ENCODE data around the gene TBX15. TPM values are rescaled to one million over a fixed set of nuclear protein-coding genes. Genes with fewer than 3 reads are reported as not detected.

The TBX15 gene
- total RNA-seq, 1 experiment from 2014 or later: 7.0 TPM

GRCh38 chr1:118863688-118864087, 124.5 kb downstream of the TBX15 start:
- no peak for DNase-seq (ENCODE audit: low spot score)
- in situ Hi-C loops (cut with HindIII; ENCODE audit: low sequenced_read_pairs): no loop called here

DNA sequence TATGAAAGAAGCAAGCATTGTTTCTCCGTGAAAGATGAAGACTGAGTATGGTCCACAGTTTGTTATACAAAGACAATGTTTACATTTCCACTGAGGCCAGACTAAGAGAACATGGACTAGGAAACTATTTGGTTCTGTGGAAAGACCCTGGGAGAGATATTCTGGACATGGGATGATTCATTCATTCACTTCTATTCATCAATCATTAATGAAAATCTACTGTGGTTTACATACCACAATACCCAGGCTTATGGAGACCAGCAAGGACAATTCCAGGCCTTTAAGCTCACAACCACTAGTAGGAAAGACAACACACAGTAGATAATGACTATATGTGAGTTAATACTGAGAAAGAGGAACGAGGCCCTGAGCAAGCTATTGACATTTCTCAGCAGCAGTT, 125.4 kb downstream of the TBX15 start:
- in situ Hi-C loops (cut with HindIII; ENCODE audit: low sequenced_read_pairs): no loop called here
- no peak for DNase-seq (ENCODE audit: low spot score)

- in situ Hi-C loops (cut with HindIII; ENCODE audit: low sequenced_read_pairs): no loop called here
- DNase-seq (ENCODE audit: low spot score): no peak
Measured at GRCh38 chr1:118861216-118861615, 126.9 kb downstream of the TBX15 start.

DNA sequence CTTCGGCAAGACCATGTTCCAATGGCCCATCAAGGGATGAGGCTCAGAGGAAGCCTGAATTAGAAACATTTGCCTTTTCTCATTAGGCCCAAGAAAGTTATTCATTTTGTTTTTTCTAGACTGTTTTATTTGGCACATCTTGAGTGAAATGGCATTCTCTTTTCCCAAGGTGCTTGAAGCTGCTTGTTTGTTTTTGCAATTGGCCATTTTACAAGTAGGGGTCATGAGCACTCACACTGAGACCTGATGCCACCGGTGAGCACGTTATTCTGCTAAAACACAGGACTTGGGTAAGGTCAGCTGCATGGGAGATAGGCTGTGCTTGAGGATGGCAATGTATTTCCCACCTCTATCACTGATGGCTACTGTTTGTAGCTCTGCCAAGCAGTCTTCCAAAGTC, 128.1 kb downstream of the TBX15 start:
- DNase-seq (ENCODE audit: low spot score): no peak
- in situ Hi-C loops (cut with HindIII; ENCODE audit: low sequenced_read_pairs): no loop called here

GRCh38 chr1:118846443-118846842, 141.7 kb downstream of the TBX15 start:
- in situ Hi-C loops (cut with HindIII; ENCODE audit: low sequenced_read_pairs): no loop called here
- no peak for DNase-seq (ENCODE audit: low spot score)

DNA sequence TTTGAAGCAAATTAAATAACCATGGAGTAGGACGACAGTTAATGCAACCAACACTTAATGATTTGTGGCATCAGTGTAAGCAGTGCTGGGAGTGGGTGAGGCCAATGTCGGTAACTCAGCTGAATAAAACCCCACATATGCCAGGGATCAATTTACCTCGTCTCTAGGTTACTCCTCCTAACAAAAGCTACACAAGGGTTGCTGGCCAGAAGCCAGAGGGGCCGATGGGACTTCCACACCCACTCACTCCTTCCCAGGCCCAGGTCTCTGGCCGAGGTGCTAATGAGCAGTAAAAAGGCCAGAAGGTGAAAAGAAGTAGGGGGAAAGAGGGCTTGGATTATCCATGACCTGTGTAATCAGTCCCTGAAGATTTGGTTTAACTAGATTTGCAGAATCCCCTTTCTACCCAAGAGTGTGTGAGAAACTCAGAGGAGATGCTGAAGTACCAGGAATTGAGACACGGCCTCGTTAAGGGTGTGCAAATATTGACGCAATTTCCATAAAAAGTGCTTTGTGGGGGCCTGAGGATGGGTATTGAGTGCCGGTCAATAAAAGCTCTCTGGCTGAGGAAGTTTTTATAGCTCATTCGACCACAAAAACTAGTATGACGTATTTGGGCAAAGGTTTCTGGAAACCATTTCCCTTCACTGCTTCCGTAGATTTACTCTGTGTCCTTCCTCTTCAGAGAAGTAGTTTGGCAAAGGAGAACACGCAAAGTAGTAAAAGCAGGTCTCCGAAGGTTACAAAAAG, 145.5 kb downstream of the TBX15 start:
- no peak for DNase-seq (ENCODE audit: low spot score)
- in situ Hi-C loops (cut with HindIII; ENCODE audit: low sequenced_read_pairs): no loop called here

DNA sequence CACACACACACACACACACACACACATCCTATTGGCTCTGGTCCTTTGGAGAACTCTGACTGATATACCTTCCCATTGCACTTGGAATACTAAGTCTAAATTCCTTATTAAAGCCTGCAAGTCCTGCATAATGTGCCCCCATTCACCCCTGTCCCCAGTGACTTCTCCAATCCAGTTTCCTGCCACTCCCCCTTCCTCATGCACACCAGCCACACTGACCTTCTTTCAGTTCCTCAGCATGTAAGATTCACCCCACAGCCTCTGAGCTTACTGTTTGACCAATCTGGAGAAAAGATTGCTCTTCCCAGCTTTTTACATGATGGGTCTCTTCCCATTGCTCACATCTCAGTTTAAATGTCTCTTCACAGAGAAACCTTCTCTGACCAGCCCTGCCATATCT, 146.6 kb downstream of the TBX15 start:
- no peak for DNase-seq (ENCODE audit: low spot score)
- in situ Hi-C loops (cut with HindIII; ENCODE audit: low sequenced_read_pairs): no loop called here

Other genes starting within 250 kb of the TBX15 start
- 15.5 and 16.4 TPM in 2 replicates for gene WARS2, start 152.3 kb upstream of the TBX15 start, total RNA-seq (2014; rRNA removed; shearing (Covaris generic))